Measurements from ENCODE around the gene CEMIP.

The CEMIP gene

GRCh38 chr15:80822256-80822655 lies 43.1 kb downstream of the CEMIP start:
- Histone ChIP-seq H3K9ac (ENCODE audit: low read length) (no peak overlapping the region), H4K20me1 (ENCODE audit: insufficient read depth, low read length) (no peaks in the 10 kb centered on the region), H3F3A (ENCODE audit: insufficient read depth, low read length) (no peaks in the 10 kb centered on the region; the same call in 1 of the 2 replicates), H3K9me2 (replicated peaks; ENCODE audit: insufficient read depth, low read length) (no peaks in the 10 kb centered on the region), H3K4me1 (ENCODE audit: low read length) (peaks cover 6% of the 10 kb centered on the region; the same call in 1 of the 2 replicates), H3K27ac (ENCODE audit: low read length) (no peak overlapping the region), H3K9me3 (replicated peaks; ENCODE audit: insufficient read depth, low read length) (no peaks in the 10 kb centered on the region), H2AFZ (ENCODE audit: low read length) (no peak overlapping the region), H3K4me2 (ENCODE audit: low read depth, low read length) (no peak overlapping the region), H3K4me3 (ENCODE audit: low read length) (no peak overlapping the region), H3K79me2 (ENCODE audit: low read length) (no peaks in the 10 kb centered on the region), H3K36me3 (replicated peaks; ENCODE audit: insufficient read depth, low read length) (no peaks in the 10 kb centered on the region), H3K27me3 (replicated peaks; ENCODE audit: insufficient read depth, low read length) (no peaks in the 10 kb centered on the region)
- DNase-seq, result no peak
- TF ChIP-seq, protein P1, sequence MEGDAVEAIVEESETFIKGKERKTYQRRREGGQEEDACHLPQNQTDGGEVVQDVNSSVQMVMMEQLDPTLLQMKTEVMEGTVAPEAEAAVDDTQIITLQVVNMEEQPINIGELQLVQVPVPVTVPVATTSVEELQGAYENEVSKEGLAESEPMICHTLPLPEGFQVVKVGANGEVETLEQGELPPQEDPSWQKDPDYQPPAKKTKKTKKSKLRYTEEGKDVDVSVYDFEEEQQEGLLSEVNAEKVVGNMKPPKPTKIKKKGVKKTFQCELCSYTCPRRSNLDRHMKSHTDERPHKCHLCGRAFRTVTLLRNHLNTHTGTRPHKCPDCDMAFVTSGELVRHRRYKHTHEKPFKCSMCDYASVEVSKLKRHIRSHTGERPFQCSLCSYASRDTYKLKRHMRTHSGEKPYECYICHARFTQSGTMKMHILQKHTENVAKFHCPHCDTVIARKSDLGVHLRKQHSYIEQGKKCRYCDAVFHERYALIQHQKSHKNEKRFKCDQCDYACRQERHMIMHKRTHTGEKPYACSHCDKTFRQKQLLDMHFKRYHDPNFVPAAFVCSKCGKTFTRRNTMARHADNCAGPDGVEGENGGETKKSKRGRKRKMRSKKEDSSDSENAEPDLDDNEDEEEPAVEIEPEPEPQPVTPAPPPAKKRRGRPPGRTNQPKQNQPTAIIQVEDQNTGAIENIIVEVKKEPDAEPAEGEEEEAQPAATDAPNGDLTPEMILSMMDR (IDR thresholded peaks at IDR 0.05; ENCODE audit: low read length), result no peak
- no peak for TF ChIP-seq EZH2 (optimal IDR thresholded peaks at IDR 0.05; ENCODE audit: low read depth, low read length)
- TF ChIP-seq EZH2phosphoT487 (IDR thresholded peaks at IDR 0.05; ENCODE audit: low read length), result no peak

- Histone ChIP-seq H3K4me1 (ENCODE audit: low read length) (peaks cover 6% of the 10 kb centered on the region; the same call in 1 of the 2 replicates), H3K27ac (ENCODE audit: low read length) (no peak overlapping the region), H4K20me1 (ENCODE audit: insufficient read depth, low read length) (no peaks in the 10 kb centered on the region), H3K27me3 (replicated peaks; ENCODE audit: insufficient read depth, low read length) (no peaks in the 10 kb centered on the region), H3K9me3 (replicated peaks; ENCODE audit: insufficient read depth, low read length) (no peaks in the 10 kb centered on the region), H3F3A (ENCODE audit: insufficient read depth, low read length) (no peaks in the 10 kb centered on the region; the same call in 1 of the 2 replicates), H3K9ac (ENCODE audit: low read length) (no peak overlapping the region), H2AFZ (ENCODE audit: low read length) (no peak overlapping the region), H3K79me2 (ENCODE audit: low read length) (no peaks in the 10 kb centered on the region), H3K9me2 (replicated peaks; ENCODE audit: insufficient read depth, low read length) (no peaks in the 10 kb centered on the region), H3K4me3 (ENCODE audit: low read length) (no peak overlapping the region), H3K4me2 (ENCODE audit: low read depth, low read length) (no peak overlapping the region), H3K36me3 (replicated peaks; ENCODE audit: insufficient read depth, low read length) (no peaks in the 10 kb centered on the region)
- TF ChIP-seq, protein P1 (IDR thresholded peaks at IDR 0.05; ENCODE audit: low read length), result no peak
- TF ChIP-seq EZH2 (optimal IDR thresholded peaks at IDR 0.05; ENCODE audit: low read depth, low read length) (no peak), EZH2phosphoT487 (IDR thresholded peaks at IDR 0.05; ENCODE audit: low read length) (no peak)
- DNase-seq, result no peak
Observed at GRCh38 chr15:80822676-80823075, 43.5 kb downstream of the CEMIP start.

GRCh38 chr15:80823120-80823519 lies 44.0 kb downstream of the CEMIP start:
- Histone ChIP-seq H3K27me3 (replicated peaks; ENCODE audit: insufficient read depth, low read length) (no peaks in the 10 kb centered on the region), H3K4me2 (ENCODE audit: low read depth, low read length) (no peak overlapping the region), H2AFZ (ENCODE audit: low read length) (no peak overlapping the region), H3K36me3 (replicated peaks; ENCODE audit: insufficient read depth, low read length) (no peaks in the 10 kb centered on the region), H3F3A (ENCODE audit: insufficient read depth, low read length) (no peaks in the 10 kb centered on the region; the same call in 1 of the 2 replicates), H3K9me2 (replicated peaks; ENCODE audit: insufficient read depth, low read length) (no peaks in the 10 kb centered on the region), H3K9me3 (replicated peaks; ENCODE audit: insufficient read depth, low read length) (no peaks in the 10 kb centered on the region), H4K20me1 (ENCODE audit: insufficient read depth, low read length) (no peaks in the 10 kb centered on the region), H3K4me3 (ENCODE audit: low read length) (no peak overlapping the region), H3K27ac (ENCODE audit: low read length) (no peak overlapping the region), H3K4me1 (ENCODE audit: low read length) (peaks cover 2% of the 10 kb centered on the region; the same call in 1 of the 2 replicates), H3K9ac (ENCODE audit: low read length) (no peak overlapping the region), H3K79me2 (ENCODE audit: low read length) (no peaks in the 10 kb centered on the region)
- no peak for DNase-seq
- no peak for TF ChIP-seq EZH2phosphoT487 (IDR thresholded peaks at IDR 0.05; ENCODE audit: low read length)
- TF ChIP-seq, protein P1 (IDR thresholded peaks at IDR 0.05; ENCODE audit: low read length), result no peak
- TF ChIP-seq EZH2 (optimal IDR thresholded peaks at IDR 0.05; ENCODE audit: low read depth, low read length), result no peak

Data from MM.1S (cell line).